AG10803 (cell line): ENCODE data around the gene TMEM40.
A peak's percentile ranks its signal among the peaks of the same experiment; 100 is the strongest.
"Not testable (repeated sequence)": the region's sequence is repeated elsewhere in the genome, so short reads cannot be mapped to it uniquely, and the experiment has no call there.

ENCODE experiments used
- DNase-seq: peaks from one replicate; pipeline ENCODE4 v3.0.0; 2010; ENCODE audit warnings: low read depth
- H3K4me3 ChIP-seq: 2 replicates; pipeline ENCODE4 v1.5.1; 2011; ENCODE audit warnings: mild to moderate bottlenecking, low read length, control low read depth
- TF ChIP-seq, protein P1 (sequence below): conservative IDR thresholded peaks from 2 replicates; pipeline ENCODE4 v1.5.1; 2011; ENCODE audit warnings: mild to moderate bottlenecking, low read length, control low read depth, inconsistent platforms

The TMEM40 gene

GRCh38 chr3:12725436-12725835 is 33.6 kb downstream of the TMEM40 start:
- no peak overlapping the region for H3K4me3 ChIP-seq
- TF ChIP-seq, protein P1, sequence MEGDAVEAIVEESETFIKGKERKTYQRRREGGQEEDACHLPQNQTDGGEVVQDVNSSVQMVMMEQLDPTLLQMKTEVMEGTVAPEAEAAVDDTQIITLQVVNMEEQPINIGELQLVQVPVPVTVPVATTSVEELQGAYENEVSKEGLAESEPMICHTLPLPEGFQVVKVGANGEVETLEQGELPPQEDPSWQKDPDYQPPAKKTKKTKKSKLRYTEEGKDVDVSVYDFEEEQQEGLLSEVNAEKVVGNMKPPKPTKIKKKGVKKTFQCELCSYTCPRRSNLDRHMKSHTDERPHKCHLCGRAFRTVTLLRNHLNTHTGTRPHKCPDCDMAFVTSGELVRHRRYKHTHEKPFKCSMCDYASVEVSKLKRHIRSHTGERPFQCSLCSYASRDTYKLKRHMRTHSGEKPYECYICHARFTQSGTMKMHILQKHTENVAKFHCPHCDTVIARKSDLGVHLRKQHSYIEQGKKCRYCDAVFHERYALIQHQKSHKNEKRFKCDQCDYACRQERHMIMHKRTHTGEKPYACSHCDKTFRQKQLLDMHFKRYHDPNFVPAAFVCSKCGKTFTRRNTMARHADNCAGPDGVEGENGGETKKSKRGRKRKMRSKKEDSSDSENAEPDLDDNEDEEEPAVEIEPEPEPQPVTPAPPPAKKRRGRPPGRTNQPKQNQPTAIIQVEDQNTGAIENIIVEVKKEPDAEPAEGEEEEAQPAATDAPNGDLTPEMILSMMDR: no peak
- DNase-seq: no peak

- TF ChIP-seq, protein P1: no peak
- DNase-seq: no peak
- H3K4me3 ChIP-seq: no peak overlapping the region
Measured at GRCh38 chr3:12724794-12725193, 34.3 kb downstream of the TMEM40 start.

GRCh38 chr3:12723362-12723761 is 35.7 kb downstream of the TMEM40 start:
- peak; percentile 11 for DNase-seq

DNA sequence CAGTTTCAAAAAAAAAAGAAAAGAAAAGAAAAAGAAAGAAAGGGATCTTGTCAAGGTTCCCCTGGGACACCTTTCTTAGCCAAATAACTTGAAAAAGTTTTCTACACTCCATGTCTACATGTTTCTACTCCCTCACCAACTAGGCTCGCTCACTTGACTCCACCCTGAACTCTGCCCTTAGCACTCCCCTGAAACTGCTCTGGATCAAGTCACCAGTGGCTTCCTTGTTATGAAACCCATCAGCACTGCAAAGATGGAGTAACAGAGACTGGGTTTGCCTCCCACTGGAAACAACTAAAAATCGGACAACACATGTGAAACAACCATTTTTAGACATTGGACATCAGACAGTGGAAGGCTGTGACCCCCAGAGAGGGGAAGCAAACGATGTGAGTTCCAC is 36.8 kb downstream of the TMEM40 start:
- no peak overlapping the region for H3K4me3 ChIP-seq
- DNase-seq: no peak

More at GRCh38 chr3:12723362-12723761, 35.7 kb downstream of the TMEM40 start:
- H3K4me3 ChIP-seq: not testable (repeated sequence)

DNA sequence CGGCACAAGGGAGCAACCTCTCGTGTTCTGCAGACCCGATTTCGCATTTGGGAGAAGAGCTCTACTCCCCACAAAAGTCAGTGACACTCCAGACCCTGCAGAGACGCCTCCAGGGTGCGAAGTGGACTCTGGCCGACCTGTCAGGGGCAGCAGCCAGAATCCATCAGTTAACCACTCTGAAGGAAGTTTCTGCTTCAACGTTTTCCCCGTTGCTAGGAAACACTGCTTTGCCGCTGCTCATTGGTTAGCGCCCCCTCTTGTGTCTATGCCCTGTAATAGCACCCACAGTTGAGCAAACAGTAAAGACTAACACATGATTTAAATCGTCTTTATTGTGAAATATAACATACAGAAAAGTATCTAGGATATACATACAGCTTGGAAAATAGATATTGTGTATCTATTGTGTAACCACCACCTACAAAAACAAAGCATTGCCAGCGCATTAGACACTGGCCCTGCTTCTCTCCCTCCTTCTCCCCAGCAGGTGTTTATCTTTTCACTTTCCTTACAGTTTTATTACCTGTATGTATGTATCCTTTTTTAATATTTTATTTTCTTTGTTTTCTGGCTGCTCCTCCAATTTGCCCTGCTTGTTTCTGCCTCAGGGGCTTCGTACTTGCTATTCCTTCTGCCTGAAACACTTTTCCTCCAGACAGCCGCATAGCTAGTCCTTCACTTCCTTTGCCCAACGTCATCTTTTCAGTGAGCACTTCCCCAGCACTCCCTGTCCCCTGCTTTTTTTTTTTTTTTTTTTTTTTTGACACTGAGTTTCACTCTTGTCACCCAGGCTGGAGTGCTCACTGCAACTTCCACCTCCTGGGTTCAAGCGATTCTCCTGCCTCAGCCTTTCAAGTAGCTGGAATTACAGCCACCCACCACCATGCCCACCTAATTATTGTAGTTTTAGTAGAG is 38.8 kb downstream of the TMEM40 start:
- peak overlapping the region; percentile 62 for H3K4me3 ChIP-seq
- DNase-seq: peak; percentile 81
- TF ChIP-seq, protein P1: peak; percentile 98

More for the DNA sequence above, 36.8 kb downstream of the TMEM40 start:
- TF ChIP-seq, protein P1: no peak

GRCh38 chr3:12719541-12719940 is 39.5 kb downstream of the TMEM40 start:
- DNase-seq: no peak
- peak overlapping the region; percentile 62 for H3K4me3 ChIP-seq
- TF ChIP-seq, protein P1: no peak

DNA sequence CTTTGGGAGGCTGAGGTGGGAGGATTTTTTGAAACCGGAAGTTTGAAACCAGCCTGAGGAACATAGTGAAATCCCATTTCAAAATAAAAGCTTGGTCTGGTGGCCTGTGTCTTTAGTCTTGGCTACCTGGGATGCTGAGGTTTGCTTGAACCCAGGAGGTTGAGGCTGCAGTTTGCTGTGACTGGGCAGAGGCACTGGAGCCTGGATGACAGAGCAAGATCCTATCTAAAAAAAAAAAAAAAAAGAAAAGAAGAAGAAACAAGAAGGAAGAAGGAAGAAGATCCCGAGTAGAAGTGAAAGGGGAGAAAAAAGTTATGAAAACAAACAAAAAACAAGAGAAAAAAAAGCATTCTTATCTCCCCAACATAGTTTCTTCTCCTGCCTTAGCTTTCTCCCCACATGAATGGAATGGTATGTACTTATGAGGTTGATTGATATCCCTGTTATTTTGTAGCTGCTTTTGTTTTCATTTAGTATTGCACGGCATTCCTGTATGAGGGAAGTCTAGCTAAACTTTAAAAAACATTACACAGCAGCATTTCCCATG is 42.4 kb downstream of the TMEM40 start:
- DNase-seq: peak; percentile 63
- TF ChIP-seq, protein P1: no peak
- no peak overlapping the region for H3K4me3 ChIP-seq
